Esophagus mucosa (tissue), 1 donor: ENCODE data around the gene ARL11. TPM values are rescaled to one million over a fixed set of nuclear protein-coding genes. Genes with fewer than 3 reads are reported as not detected.
A peak's percentile ranks its signal among the peaks of the same experiment; 100 is the strongest.
"Not testable (repeated sequence)": the region's sequence is repeated elsewhere in the genome, so short reads cannot be mapped to it uniquely, and the experiment has no call there.

ENCODE experiments used
- ATAC-seq: fragments of 200-7000 bp; cut with Tn5 transposase; one replicate; pipeline ENCODE4 v1.9.1; 2020
- total RNA-seq: library from RNA; stranded (reverse); gene quantifications from one replicate; pipeline ENCODE4 v1.2.4, GENCODE V29; 2023
- donor health status: DM: yes; HTN: yes; CAD: no.

ARL11 gene
- total RNA-seq, result 1.2 TPM

DNA sequence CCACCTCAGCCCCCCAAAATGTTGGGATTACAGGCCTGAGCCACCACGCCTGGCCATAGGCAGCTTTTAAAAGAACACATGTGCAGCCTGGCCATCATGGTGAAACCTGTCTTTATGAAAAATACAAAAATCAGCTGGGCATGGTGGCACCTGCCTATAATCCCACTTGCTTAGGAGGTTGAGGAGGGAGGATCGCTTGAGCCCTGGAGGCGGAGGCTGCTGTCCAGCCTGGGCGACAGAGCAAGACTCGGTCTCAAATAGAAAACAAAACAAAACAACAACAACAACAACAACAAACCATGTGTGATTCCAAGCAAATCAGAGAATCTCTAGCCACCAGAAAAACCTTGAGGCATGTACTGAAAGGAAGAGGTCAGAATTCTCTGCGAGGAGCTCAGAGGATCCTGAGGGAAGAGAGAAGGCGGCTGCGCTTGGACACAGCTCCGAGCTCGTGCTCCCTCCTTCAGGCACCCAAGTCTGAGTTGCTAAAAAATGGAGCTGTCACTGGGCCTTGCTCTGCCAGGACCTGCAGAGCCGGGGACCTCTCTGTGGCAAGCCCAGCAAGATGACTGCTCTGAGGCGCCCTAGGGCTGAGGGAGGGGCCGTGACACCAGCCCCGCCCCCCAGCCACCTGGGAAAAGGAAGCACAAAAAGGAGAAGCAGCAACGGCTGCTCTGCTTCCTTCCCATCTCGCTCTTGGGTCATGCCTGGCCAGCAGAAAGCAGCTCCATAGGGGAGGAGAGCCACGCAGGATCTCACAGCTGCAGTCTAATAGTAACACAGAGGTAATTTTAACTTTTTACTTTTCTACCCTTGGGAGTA is at the start of gene ARL11:
ARL11 (plus strand) TSS at position 677 of the 822 bp plus-strand sequence. CDS start 1,941 bp downstream, outside the sequence.
- peak; percentile 86 for ATAC-seq

DNA sequence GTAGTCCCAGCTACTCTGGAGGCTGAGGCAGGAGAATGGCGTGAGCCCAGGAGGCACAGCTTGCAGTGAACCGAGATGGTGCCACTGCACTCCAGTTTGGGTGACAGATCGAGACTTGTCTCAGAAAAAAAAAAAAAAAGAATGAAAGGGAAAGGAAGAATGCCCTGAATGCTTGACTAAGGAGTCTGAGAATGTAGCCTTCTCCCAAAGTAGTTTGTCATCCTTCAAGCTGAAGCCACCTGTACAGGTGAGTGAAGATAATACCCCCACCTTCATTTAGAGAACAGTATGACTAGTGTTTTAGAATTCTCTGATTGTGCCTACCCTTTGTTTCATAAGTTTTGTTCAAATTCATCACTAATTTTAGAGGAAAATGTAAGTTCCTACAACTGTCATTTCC is 48.8 kb upstream of the ARL11 start:
- ATAC-seq, result no peak

DNA sequence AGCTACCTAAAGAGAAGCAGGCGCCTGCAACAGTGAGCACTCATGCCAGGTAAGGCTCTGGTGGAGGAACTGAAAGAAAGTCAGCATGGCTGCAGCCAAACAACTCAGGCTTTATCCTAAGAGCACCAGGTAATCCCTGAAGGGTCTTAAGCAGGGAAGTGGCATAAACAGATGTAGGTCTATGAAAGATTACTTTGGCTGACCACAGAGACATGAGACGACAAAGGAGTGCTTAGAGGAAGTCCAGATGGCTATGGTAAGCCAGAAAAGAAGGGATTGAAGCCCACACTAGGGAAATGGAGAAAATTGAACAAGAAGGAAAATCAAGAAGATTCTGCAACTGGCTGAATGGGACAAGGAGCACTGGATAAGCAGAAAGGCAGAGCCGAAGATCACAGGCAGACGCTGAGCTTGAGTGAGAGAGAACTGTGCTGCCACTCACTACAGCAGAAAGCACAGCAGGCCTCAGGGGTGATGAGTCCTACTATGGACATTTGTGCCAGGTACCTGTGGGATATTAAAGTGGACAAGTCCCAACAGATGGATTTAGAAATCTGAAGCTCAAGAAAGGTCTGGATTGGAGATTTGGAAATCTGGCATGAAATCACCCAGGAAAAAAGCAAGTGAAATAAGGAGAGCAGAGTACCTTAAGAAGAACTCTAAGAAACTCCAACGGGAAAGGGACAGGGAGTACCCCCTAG is 47.2 kb upstream of the ARL11 start:
- ATAC-seq, result no peak

DNA sequence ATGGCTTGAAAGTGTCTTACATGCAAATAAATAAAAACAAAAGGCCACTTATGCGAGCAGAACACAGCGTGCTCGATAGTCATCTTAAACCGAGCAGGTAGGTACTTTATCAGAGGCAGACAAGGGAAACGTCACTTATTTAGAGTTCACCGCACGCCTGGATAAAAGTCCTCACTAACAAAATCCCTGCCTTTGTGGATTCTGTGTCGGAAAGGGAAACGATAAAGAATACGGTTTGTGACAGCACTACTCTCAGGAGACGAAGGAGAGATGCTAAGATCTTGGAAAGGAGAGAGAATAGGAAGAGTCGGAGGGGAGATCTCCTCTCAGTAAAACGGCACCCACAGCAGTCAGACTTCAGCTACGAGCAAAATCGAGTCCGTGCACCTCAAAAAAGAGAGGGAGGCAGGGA is 43.5 kb upstream of the ARL11 start:
- ATAC-seq, result no peak

- ATAC-seq, result peak; percentile 90
Observed at GRCh38 chr13:49585220-49586157, 42.8 kb upstream of the ARL11 start, which contains the start of gene RCBTB1. Gene RCBTB1, minus strand, starts transcription at chr13:49585558. Its CDS starts 18,279 bp downstream, at chr13:49567279.

DNA sequence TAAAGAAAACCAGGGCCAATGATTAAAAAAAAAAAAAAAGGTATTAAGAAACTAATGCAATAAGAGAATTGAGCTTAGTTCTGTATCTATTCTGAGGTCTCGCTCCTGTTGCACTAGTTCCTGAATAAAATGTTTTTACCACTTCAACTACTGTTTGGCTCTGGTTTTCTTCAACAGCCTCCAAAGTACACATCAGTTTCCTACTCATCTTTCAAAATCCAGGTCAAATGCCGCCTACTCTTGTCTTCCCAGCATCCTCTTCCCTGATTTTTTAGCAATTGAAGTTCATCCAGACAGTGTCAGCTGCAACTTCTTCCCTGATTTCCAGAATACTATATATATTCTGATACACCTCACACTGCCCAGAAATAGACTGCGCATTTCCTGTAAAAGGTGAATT is 41.6 kb upstream of the ARL11 start:
- no peak for ATAC-seq

DNA sequence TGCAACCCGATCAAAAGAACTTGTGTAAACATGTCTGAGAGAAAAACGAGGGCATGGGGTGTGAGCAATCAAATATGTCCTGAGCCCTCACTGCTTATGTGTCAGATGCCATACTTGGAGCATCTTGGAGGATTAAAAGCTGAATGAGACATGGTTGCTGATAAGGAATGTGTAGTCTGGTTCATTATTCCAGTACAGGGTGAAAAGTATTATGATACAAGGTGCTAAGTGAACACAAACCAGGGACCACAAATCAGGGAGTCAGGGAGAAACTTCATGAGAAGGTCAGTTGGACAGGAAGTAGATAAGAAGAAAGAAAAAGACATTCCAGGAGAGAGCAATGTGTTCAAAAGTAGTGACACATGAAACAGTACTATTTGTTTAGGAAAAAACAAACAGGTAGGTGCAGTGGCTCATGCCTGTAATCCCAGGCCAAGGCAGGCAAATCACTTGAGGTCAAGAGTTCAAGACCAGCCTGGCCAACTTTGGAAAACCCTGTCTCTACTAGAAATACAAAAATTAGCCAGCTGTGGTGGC is 40.9 kb upstream of the ARL11 start:
- ATAC-seq, result peak; percentile 44

DNA sequence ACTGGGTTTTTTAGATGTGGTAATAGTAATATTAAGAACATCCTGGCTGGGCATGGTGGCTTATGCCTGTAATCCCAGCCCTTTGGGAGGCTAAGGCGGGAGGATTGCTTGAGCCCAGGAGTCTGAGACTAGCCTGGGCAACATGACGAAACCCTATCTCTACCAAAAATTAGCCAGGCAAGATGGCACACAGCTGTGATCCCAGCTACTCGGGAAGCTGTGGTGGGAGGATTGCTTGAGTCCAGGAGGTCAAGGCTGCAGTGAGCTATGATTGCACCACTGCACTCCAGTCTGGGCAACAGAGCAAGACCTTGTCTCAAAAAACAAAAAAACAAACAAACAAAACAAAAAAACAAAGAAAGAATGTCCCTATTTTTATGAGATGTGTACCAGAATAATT is 37.6 kb upstream of the ARL11 start:
- ATAC-seq, result not testable (repeated sequence)

DNA sequence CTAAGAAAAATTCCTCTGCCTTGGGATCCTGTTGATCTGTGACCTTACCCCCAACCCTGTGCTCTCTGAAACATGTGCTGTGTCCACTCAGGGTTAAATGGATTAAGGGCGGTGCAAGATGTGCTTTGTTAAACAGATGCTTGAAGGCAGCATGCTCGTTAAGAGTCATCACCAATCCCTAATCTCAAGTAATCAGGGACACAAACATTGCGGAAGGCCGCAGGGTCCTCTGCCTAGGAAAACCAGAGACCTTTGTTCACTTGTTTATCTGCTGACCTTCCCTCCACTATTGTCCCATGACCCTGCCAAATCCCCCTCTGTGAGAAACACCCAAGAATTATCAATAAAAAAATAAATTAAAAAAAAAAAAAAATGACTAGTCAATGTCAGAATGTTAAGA is 34.4 kb upstream of the ARL11 start:
- not testable (repeated sequence) for ATAC-seq

DNA sequence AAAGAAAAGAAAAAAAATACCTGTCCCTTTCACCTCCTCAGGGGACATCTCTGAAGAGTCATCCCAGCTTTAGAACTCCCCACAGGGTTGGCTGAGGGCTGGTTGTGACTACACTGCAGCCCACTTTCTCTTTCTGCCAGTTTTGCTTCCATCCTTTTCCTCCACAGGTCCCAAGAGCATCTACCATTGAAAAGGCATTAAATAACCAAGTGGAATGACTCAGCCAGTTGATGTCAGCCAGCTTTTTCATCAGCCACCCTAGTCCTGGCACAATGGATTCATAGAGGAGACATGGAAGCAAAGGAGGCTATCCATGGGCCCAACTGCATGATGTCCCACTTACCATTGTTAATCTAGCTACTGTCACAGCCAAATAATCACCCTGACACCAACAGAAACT is 33.7 kb upstream of the ARL11 start:
- no peak for ATAC-seq

DNA sequence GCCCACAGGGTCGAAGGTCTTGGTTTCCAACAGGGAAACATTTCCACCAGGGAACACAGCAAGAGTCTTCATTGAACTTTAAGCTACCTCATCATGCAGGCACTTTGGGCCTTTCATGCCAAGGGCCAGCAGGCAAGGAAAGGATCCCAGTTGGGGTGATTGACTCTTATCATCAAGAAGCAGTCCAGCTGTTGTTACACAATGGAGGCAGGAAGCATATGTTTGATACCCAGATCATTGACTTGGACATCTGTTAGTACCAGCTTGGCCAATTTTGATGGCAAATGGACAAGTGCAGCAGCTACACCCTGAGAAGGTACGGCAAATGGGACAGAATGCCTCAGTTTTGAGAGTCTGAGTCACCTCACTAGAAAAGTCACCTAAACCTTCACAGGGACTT is 32.1 kb upstream of the ARL11 start:
- ATAC-seq, result no peak

DNA sequence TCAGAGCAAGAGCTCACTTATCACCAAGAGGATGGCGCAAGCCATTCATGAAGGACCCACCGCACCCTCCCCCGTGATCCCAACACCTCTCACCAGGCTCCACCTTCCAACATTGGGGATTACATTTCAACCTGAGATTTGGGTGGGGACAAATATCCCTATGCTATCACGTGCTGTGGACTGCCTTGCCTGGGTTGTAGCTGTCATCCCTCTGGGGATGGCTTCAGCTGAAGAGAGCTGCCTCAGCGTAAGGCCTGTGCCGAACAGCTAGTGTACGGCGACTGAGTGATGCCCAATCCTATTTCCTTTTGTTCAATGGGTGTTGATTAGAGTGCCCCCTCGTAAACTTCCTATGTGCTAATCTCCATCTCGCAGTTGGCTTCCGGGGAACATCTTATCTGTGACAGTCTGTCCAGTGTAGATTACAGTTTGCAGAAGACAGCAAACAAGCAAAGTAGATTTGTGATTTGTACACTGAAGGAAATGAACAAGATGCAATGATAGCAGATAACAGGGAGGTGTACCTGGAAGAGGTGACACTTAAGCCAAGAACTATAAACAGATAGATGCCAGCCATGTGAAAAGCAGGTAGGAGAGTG is 31.2 kb upstream of the ARL11 start:
- ATAC-seq, result no peak

- no peak for ATAC-seq
Observed at GRCh38 chr13:49602005-49602404, 26.3 kb upstream of the ARL11 start.

GRCh38 chr13:49602615-49603014 is 25.7 kb upstream of the ARL11 start:
- ATAC-seq, result peak; percentile 67

DNA sequence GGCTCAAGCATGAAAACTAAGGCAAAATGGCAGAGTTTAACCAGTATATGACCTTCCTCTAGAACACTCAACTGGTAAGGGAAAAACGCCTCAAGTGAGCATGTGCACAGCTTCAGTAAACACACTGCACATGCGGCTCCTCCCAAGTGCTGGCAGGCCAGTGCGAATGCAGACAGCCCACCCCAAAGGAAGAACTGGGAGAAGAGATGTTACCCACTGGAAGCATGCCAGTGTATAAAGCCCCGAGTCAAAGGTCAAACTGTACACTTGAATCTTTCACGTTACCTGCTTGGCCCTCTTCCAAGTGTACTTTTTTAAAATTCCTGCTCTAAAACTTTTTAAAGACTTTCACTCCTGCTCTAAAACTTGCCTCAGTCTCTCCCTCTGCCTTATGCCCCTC is 23.7 kb upstream of the ARL11 start:
- no peak for ATAC-seq

DNA sequence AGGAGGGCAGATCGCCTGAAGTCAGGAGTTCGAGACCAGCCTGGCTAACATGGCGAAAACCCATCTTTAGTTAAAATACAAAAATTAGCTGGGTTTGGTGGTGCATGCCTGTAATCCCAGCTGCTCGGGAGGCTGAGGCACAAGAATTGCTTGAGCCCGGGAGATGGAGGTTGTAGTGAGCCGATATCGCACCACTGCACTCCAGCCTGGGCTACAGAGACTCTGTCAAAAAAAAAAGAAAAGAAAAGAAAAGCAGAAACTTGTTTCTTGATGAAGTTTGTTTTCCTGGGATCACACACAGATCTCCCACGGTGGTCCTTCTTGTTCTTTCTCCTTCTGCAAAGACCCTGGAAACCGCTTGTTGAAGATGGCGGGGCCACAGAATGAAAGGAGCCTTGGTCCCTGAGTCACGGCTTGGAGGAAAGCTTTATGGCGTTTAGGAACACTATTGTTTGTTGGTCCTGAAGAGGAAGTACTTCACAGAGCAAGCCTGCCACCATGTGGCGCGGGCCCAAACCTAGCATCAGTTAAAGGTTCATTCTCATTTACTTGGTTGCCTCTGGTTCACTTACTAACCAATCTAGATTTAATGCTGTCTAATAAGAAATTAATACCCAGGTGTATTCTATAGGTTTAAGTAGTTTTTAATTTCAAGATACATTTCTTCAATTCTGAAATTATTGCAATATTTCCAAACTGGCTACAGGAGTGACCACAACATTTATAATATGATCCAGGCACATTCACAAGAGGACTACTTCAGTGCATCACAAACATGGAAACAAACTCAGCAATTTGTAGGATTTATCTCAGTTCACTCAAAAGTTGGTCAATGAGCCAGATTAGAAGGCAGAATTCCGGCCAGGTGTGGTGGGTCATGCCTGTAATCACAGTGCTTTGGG is 21.3 kb upstream of the ARL11 start:
- ATAC-seq, result peak; percentile 96

- ATAC-seq, result no peak
Observed at GRCh38 chr13:49607761-49608160, 20.5 kb upstream of the ARL11 start.

DNA sequence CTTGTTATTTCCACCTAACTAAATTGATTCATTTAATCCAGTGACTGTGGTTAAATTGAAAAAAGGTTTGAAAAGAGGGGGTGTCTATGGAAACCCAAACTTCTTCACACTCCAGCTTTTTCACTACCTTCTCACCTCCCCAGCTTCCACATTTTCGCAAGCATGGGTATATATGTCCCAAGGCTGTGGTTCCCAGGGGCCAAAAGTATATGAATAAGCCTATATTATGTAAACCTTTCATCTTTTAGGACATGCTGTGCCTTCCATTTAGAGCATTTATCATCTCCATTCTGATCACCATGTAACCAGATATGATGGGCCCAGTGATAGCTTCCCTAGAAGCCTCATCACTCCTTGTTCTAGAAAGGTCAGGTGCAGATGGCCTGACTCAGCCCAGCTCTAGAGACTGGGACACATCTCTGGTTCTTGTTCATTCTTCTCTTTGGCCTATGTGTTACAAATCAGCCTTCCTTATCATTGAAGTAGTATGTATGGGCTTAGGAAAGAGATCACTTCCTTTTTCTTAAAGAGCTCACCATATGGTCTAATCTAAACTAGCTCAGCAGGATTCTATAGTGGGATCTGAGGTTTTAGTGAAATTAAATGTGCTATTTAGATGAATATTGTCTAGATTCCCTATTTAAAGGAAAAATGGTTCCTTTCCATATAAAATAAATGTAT is 19.5 kb upstream of the ARL11 start:
- ATAC-seq, result no peak

- no peak for ATAC-seq
Observed at GRCh38 chr13:49610176-49610575, 18.1 kb upstream of the ARL11 start.

- ATAC-seq, result not testable (repeated sequence)
Observed at GRCh38 chr13:49612042-49612441, 16.3 kb upstream of the ARL11 start.
